ENCODE data around the gene SNAP25.
A peak's percentile ranks its signal among the peaks of the same experiment; 100 is the strongest.

The SNAP25 gene

DNA sequence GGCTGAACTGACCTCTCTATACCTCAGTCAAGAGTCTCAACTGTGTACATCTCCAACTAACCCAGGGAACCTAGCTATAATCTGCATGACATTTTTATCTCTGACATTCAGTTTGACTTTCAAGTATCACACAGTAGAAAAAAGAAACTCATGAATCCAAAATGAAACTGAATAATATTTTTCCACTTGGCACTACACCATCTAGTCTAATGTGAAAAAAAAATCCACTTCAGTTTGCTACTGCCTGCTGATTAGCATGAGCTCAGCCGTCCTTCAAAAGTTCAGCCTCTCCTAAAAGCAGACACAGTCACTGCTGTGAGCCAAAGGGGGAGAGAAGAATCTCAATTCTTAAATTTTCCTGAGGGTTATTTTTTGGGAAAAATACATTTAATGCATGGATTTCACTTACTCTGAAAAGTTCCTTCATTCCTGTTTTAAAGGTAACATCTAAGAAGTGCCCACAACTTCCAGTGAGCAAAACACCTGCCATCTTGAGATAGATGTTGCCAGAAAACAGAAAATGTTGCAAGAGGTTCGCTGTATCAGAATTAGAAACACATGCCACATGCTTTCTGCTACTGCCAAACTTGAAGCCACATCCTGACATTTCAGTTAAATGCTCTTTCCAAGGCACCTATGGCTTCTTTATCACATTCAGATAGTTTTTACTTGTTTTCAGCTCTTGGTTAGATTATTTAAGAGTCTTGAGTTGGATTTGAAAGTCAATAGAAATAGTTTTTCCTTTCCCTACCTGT lies 120.0 kb downstream of the SNAP25 start:
- no peaks in the 10 kb centered on the region for H3K4me1 ChIP-seq (ENCODE audit: control insufficient read depth, insufficient read depth, low read length)
- H3K27me3 ChIP-seq (ENCODE audit: control insufficient read depth, insufficient read depth, low read length), result no peaks in the 10 kb centered on the region
- peaks cover 18% of the 10 kb centered on the region for H3K9me3 ChIP-seq (ENCODE audit: control insufficient read depth, insufficient read depth, low read depth, low read length)
- no peaks in the 10 kb centered on the region for H3K36me3 ChIP-seq (ENCODE audit: control insufficient read depth, insufficient read depth, low read length)
- H3K4me3 ChIP-seq (ENCODE audit: low read depth, low read length), result no peak overlapping the region
- no peak overlapping the region for H3K9ac ChIP-seq (ENCODE audit: low read length)
- H3K27ac ChIP-seq (ENCODE audit: low read depth, low read length), result no peak overlapping the region

- Histone ChIP-seq H3K27ac (ENCODE audit: low read depth, low read length) (no peak overlapping the region), H3K9me3 (ENCODE audit: control insufficient read depth, insufficient read depth, low read depth, low read length) (peaks cover 19% of the 10 kb centered on the region), H3K9ac (ENCODE audit: low read length) (no peak overlapping the region), H3K4me1 (ENCODE audit: control insufficient read depth, insufficient read depth, low read length) (no peaks in the 10 kb centered on the region), H3K27me3 (ENCODE audit: control insufficient read depth, insufficient read depth, low read length) (no peaks in the 10 kb centered on the region), H3K36me3 (ENCODE audit: control insufficient read depth, insufficient read depth, low read length) (no peaks in the 10 kb centered on the region), H3K4me3 (ENCODE audit: low read depth, low read length) (no peak overlapping the region)
Observed at GRCh38 chr20:10339609-10340008, 121.0 kb downstream of the SNAP25 start.

- H3K4me3 ChIP-seq (ENCODE audit: low read depth, low read length), result no peak overlapping the region
- H3K4me1 ChIP-seq (ENCODE audit: control insufficient read depth, insufficient read depth, low read length), result no peaks in the 10 kb centered on the region
- H3K27me3 ChIP-seq (ENCODE audit: control insufficient read depth, insufficient read depth, low read length), result no peaks in the 10 kb centered on the region
- no peaks in the 10 kb centered on the region for H3K36me3 ChIP-seq (ENCODE audit: control insufficient read depth, insufficient read depth, low read length)
- H3K27ac ChIP-seq (ENCODE audit: low read depth, low read length), result no peak overlapping the region
- H3K9me3 ChIP-seq (ENCODE audit: control insufficient read depth, insufficient read depth, low read depth, low read length), result peaks cover 19% of the 10 kb centered on the region
- no peak overlapping the region for H3K9ac ChIP-seq (ENCODE audit: low read length)
Observed at GRCh38 chr20:10342152-10342551, 123.5 kb downstream of the SNAP25 start.

DNA sequence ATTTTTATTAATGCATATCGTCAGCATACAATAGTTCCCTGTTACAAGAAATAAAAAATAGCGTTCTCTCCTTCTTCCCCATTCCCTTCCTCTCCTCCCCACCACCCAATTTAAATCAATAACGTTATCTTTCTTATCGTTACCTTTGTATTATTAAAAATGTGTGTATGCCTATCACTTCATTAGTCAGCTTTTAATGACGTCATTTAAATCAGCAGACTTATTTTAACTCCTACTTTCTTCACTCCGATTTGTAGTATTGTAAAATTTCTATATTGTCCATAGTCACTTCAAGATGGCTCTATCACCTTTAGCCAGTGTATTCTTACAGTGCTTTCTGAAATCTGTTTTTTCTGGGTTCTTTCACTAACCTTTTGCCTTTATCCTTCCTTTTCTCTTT lies 126.3 kb downstream of the SNAP25 start:
- Histone ChIP-seq H3K27me3 (ENCODE audit: control insufficient read depth, insufficient read depth, low read length) (no peaks in the 10 kb centered on the region), H3K4me3 (ENCODE audit: low read depth, low read length) (no peak overlapping the region), H3K4me1 (ENCODE audit: control insufficient read depth, insufficient read depth, low read length) (no peaks in the 10 kb centered on the region), H3K27ac (ENCODE audit: low read depth, low read length) (no peak overlapping the region), H3K9me3 (ENCODE audit: control insufficient read depth, insufficient read depth, low read depth, low read length) (peaks cover 19% of the 10 kb centered on the region), H3K36me3 (ENCODE audit: control insufficient read depth, insufficient read depth, low read length) (no peaks in the 10 kb centered on the region), H3K9ac (ENCODE audit: low read length) (no peak overlapping the region)

DNA sequence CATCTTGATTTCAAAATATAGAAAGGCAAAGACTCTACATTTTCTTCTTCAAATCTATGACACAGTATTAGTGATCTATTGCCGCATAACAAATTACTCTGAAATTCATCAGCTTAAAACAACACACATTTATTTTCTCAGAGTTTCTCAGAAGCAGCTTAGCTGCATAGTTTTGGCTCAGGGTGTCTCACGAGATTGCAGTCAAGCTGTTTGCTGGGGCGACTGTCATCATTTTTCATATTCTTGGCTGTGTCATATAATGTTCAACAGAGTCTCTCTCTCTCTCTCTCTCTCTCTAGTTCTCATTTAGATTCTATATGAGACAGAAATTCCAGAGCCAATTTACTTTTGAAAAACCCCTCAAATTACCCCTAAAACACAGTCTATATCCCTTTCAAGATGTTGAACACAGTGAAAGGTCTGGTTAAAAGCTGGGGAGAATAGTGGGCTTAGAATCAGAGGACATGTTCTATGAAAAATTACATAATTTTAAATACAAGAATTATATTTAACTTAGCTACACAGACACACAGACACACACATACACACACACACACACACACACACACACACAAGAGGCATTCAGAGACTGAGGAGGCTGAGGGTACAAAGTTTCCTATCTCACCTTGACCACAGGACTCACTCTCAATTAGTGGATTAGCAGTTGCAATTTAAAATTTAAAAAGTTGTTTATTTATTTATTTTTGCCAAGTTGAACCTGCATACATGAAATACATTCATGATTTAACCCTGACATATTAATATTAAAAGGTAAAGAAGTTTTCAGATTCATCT lies 128.7 kb downstream of the SNAP25 start:
- H3K27me3 ChIP-seq (ENCODE audit: control insufficient read depth, insufficient read depth, low read length), result no peaks in the 10 kb centered on the region
- peaks cover 10% of the 10 kb centered on the region for H3K9me3 ChIP-seq (ENCODE audit: control insufficient read depth, insufficient read depth, low read depth, low read length)
- H3K4me1 ChIP-seq (ENCODE audit: control insufficient read depth, insufficient read depth, low read length), result peaks cover 14% of the 10 kb centered on the region
- H3K4me3 ChIP-seq (ENCODE audit: low read depth, low read length), result no peak overlapping the region
- no peaks in the 10 kb centered on the region for H3K36me3 ChIP-seq (ENCODE audit: control insufficient read depth, insufficient read depth, low read length)
- H3K27ac ChIP-seq (ENCODE audit: low read depth, low read length), result no peak overlapping the region
- no peak overlapping the region for H3K9ac ChIP-seq (ENCODE audit: low read length)

DNA sequence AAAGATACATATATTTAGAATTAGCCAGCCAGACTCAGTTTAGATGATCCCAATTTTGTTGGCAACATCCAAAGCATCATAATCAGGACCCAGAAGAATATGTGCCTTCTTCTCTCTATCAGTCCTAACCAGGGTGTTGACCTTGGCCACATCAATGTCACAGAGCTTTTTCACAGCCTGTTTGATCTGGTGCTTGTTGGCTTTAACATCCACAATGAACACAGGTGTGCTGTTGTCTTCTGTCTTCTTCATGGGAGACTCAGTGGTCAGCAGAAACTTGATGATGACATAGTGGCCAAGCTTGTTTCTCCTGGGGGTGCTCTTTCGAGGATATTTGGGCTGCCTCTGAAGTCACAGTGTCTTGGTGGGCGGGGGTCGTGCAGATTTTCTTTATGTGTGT lies 130.5 kb downstream of the SNAP25 start:
- Histone ChIP-seq H3K27ac (ENCODE audit: low read depth, low read length) (no peak overlapping the region), H3K4me1 (ENCODE audit: control insufficient read depth, insufficient read depth, low read length) (peaks cover 28% of the 10 kb centered on the region)

DNA sequence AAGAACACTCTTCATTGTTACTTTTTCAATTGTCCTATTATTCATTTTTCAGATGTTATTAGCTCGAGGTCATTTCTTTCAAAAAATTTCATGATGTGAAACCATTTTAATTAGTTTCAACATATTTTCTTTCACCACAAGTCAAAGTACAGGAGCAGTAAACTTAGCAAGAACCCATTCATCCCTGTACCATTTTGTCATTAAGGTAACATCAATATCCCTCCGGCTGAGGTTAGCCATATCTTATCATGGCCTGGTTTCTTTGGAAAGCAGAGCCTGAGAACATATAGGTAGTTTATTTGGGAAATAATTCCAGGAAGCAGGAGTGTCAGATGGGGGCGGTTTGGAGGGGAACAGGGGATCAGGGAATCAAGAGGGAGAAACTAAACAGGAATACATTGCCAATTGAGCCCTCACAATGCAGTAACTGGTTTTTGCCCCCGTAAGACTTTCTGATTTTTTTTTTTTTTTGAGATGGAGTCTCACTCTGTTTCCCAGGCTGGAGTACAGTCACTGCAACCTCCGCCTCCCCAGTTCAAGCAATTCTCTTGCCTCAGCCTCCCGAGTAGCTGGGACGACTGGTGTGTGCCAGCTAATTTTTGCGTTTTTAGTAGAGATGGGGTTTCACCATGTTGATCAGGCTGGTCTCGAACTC lies 131.7 kb downstream of the SNAP25 start:
- H3K9me3 ChIP-seq (ENCODE audit: control insufficient read depth, insufficient read depth, low read depth, low read length), result no peaks in the 10 kb centered on the region
- H3K9ac ChIP-seq (ENCODE audit: low read length), result no peak overlapping the region
- H3K27me3 ChIP-seq (ENCODE audit: control insufficient read depth, insufficient read depth, low read length), result no peaks in the 10 kb centered on the region
- no peak overlapping the region for H3K4me3 ChIP-seq (ENCODE audit: low read depth, low read length)
- no peak overlapping the region for H3K27ac ChIP-seq (ENCODE audit: low read depth, low read length)
- no peaks in the 10 kb centered on the region for H3K36me3 ChIP-seq (ENCODE audit: control insufficient read depth, insufficient read depth, low read length)
- peaks cover 28% of the 10 kb centered on the region for H3K4me1 ChIP-seq (ENCODE audit: control insufficient read depth, insufficient read depth, low read length)

More for the DNA sequence above, 130.5 kb downstream of the SNAP25 start:
- Histone ChIP-seq H3K36me3 (ENCODE audit: control insufficient read depth, insufficient read depth, low read length) (no peaks in the 10 kb centered on the region), H3K4me3 (ENCODE audit: low read depth, low read length) (no peak overlapping the region), H3K9ac (ENCODE audit: low read length) (no peak overlapping the region), H3K9me3 (ENCODE audit: control insufficient read depth, insufficient read depth, low read depth, low read length) (no peaks in the 10 kb centered on the region), H3K27me3 (ENCODE audit: control insufficient read depth, insufficient read depth, low read length) (no peaks in the 10 kb centered on the region)

DNA sequence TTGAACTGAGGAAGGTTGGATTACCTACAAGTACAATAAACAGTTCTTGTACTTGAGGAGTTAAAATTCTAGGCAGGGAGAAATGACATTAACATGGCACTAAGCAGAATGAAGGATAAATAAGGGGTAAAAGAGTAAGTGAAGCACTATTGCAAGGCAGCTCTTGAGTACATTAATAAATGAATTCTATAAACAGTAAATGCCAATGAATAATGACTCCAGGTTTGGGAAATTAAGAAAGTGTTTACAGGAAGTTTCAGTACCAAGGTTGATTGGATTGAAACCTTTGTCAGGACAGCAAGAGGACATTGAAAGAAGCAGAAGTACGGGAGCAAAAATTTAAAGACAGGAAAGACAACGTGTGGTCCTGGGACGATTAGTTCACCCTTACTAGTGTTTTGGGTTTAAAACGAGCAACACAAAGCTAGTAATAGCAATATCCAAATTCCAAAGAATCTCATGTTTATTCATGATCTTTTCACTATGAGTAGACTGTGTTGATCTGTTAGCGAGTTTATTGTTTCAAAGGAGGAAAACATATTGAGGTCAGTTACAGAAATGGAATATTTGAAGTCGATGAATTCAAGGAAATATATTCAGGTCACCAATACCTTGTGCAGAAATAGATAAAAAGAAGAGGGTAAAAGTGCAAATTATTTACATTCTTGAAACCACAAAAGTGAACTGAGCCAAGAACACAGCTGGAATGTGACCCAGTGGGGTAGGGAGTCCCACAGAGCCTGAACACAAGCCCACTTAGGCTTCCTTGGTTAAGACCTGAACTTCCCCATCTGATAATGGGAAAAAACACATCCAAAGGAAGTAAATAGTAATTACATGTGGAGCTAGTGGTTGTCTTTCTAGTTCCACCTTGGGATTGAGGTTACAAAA lies 134.5 kb downstream of the SNAP25 start:
- Histone ChIP-seq H3K4me1 (ENCODE audit: control insufficient read depth, insufficient read depth, low read length) (peaks cover 28% of the 10 kb centered on the region), H3K9me3 (ENCODE audit: control insufficient read depth, insufficient read depth, low read depth, low read length) (no peaks in the 10 kb centered on the region), H3K4me3 (ENCODE audit: low read depth, low read length) (no peak overlapping the region), H3K36me3 (ENCODE audit: control insufficient read depth, insufficient read depth, low read length) (no peaks in the 10 kb centered on the region), H3K27me3 (ENCODE audit: control insufficient read depth, insufficient read depth, low read length) (no peaks in the 10 kb centered on the region), H3K9ac (ENCODE audit: low read length) (peak overlapping the region; percentile 22), H3K27ac (ENCODE audit: low read depth, low read length) (peak overlapping the region; percentile 82)

DNA sequence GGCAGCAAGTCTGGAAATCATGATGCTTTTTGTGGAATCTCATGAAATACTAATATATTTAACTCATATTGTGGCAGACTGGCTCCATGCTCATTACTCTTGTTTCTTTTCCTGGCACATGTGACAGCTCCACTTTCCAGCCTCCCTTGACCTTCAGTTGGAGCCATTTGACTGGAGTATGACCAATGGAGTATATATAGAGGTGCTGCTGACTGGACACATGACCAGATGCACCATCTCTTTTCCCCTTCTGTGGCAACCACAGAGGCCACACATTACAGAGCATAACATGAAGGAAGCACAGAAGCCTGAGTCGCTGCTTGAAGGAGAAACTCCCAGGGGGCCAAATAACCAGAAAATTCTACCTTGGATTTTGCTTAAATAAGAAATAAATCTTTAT lies 138.0 kb downstream of the SNAP25 start:
- H3K9me3 ChIP-seq (ENCODE audit: control insufficient read depth, insufficient read depth, low read depth, low read length), result no peaks in the 10 kb centered on the region
- no peaks in the 10 kb centered on the region for H3K36me3 ChIP-seq (ENCODE audit: control insufficient read depth, insufficient read depth, low read length)
- no peaks in the 10 kb centered on the region for H3K27me3 ChIP-seq (ENCODE audit: control insufficient read depth, insufficient read depth, low read length)
- H3K4me3 ChIP-seq (ENCODE audit: low read depth, low read length), result no peak overlapping the region
- no peak overlapping the region for H3K27ac ChIP-seq (ENCODE audit: low read depth, low read length)
- no peak overlapping the region for H3K9ac ChIP-seq (ENCODE audit: low read length)
- peaks cover 18% of the 10 kb centered on the region for H3K4me1 ChIP-seq (ENCODE audit: control insufficient read depth, insufficient read depth, low read length)

All from HUES6 (cell line).